ENCODE results near the gene GUCY2D.

- TF ChIP-seq CTCF (IDR thresholded peaks at IDR 0.05) (no peak), POLR2A (IDR thresholded peaks at IDR 0.05) (no peak)
These were observed 12.1 kb downstream of the GUCY2D start for GRCh38 chr17:8014558-8014850.

Data from thyroid gland (tissue), 4 donors.